Measurements from ENCODE around the gene GALNT17. TPM values are rescaled to one million over a fixed set of nuclear protein-coding genes. Genes with fewer than 3 reads are reported as not detected.
A peak's percentile ranks its signal among the peaks of the same experiment; 100 is the strongest.

Gene GALNT17
- total RNA-seq, 1 donor = 0.36 TPM

- Histone ChIP-seq H4K20me1 (ENCODE audit: insufficient read depth, low read length) (no peaks in the 10 kb centered on the region), H3K79me2 (ENCODE audit: insufficient read depth, low read length) (no peaks in the 10 kb centered on the region), H2AFZ (ENCODE audit: low read length) (no peak overlapping the region), H3K4me2 (ENCODE audit: insufficient read depth, low read length) (no peak overlapping the region), H3K4me1 (ENCODE audit: insufficient read depth, low read length) (no peaks in the 10 kb centered on the region), H3K9me3 (ENCODE audit: low read depth, low read length) (no peaks in the 10 kb centered on the region), H3K36me3 (ENCODE audit: insufficient read depth, low read length) (no peaks in the 10 kb centered on the region), H3K27ac (ENCODE audit: low read depth, low read length) (no peak overlapping the region), H3K4me3 (ENCODE audit: insufficient read depth, low read length) (no peak overlapping the region), H3K27me3 (ENCODE audit: insufficient read depth, low read length) (no peaks in the 10 kb centered on the region)
- TF ChIP-seq CTCF (IDR thresholded peaks at IDR 0.05; ENCODE audit: extremely low read depth, low read depth, low read length) = no peak
- no peak for DNase-seq (ENCODE audit: insufficient read length, low spot score, missing footprints)
Observed at GRCh38 chr7:71616217-71616616, 484.3 kb downstream of the GALNT17 start.

GRCh38 chr7:71618278-71618677, 486.3 kb downstream of the GALNT17 start:
- TF ChIP-seq CTCF (IDR thresholded peaks at IDR 0.05; ENCODE audit: extremely low read depth, low read depth, low read length) = no peak
- Histone ChIP-seq H3K27ac (ENCODE audit: low read depth, low read length) (no peak overlapping the region), H3K4me2 (ENCODE audit: insufficient read depth, low read length) (no peak overlapping the region), H3K4me1 (ENCODE audit: insufficient read depth, low read length) (no peaks in the 10 kb centered on the region), H2AFZ (ENCODE audit: low read length) (no peak overlapping the region), H3K27me3 (ENCODE audit: insufficient read depth, low read length) (no peaks in the 10 kb centered on the region), H3K36me3 (ENCODE audit: insufficient read depth, low read length) (no peaks in the 10 kb centered on the region), H3K79me2 (ENCODE audit: insufficient read depth, low read length) (no peaks in the 10 kb centered on the region), H3K4me3 (ENCODE audit: insufficient read depth, low read length) (no peak overlapping the region), H4K20me1 (ENCODE audit: insufficient read depth, low read length) (no peaks in the 10 kb centered on the region), H3K9me3 (ENCODE audit: low read depth, low read length) (no peaks in the 10 kb centered on the region)
- peak; percentile 34 for DNase-seq (ENCODE audit: insufficient read length, low spot score, missing footprints)

- no peak for TF ChIP-seq CTCF (IDR thresholded peaks at IDR 0.05; ENCODE audit: extremely low read depth, low read depth, low read length)
- Histone ChIP-seq H3K4me1 (ENCODE audit: insufficient read depth, low read length) (no peaks in the 10 kb centered on the region), H3K4me3 (ENCODE audit: insufficient read depth, low read length) (no peak overlapping the region), H3K27me3 (ENCODE audit: insufficient read depth, low read length) (no peaks in the 10 kb centered on the region), H2AFZ (ENCODE audit: low read length) (no peak overlapping the region), H3K27ac (ENCODE audit: low read depth, low read length) (no peak overlapping the region), H3K36me3 (ENCODE audit: insufficient read depth, low read length) (no peaks in the 10 kb centered on the region), H4K20me1 (ENCODE audit: insufficient read depth, low read length) (no peaks in the 10 kb centered on the region), H3K4me2 (ENCODE audit: insufficient read depth, low read length) (no peak overlapping the region), H3K9me3 (ENCODE audit: low read depth, low read length) (no peaks in the 10 kb centered on the region), H3K79me2 (ENCODE audit: insufficient read depth, low read length) (no peaks in the 10 kb centered on the region)
- no peak for DNase-seq (ENCODE audit: insufficient read length, low spot score, missing footprints)
Observed at GRCh38 chr7:71625545-71625944, 493.6 kb downstream of the GALNT17 start.

- Histone ChIP-seq H3K36me3 (ENCODE audit: insufficient read depth, low read length) (no peaks in the 10 kb centered on the region), H2AFZ (ENCODE audit: low read length) (no peak overlapping the region), H3K4me2 (ENCODE audit: insufficient read depth, low read length) (no peak overlapping the region), H3K27me3 (ENCODE audit: insufficient read depth, low read length) (no peaks in the 10 kb centered on the region), H3K4me1 (ENCODE audit: insufficient read depth, low read length) (no peaks in the 10 kb centered on the region), H4K20me1 (ENCODE audit: insufficient read depth, low read length) (no peaks in the 10 kb centered on the region), H3K79me2 (ENCODE audit: insufficient read depth, low read length) (no peaks in the 10 kb centered on the region), H3K27ac (ENCODE audit: low read depth, low read length) (no peak overlapping the region), H3K4me3 (ENCODE audit: insufficient read depth, low read length) (no peak overlapping the region), H3K9me3 (ENCODE audit: low read depth, low read length) (no peaks in the 10 kb centered on the region)
- DNase-seq (ENCODE audit: insufficient read length, low spot score, missing footprints) = no peak
- TF ChIP-seq CTCF (IDR thresholded peaks at IDR 0.05; ENCODE audit: extremely low read depth, low read depth, low read length) = no peak
Observed at GRCh38 chr7:71626206-71626605, 494.3 kb downstream of the GALNT17 start.
